ENCODE measurements around the gene TRABD.

The TRABD gene

GRCh38 chr22:50140615-50141014, 45.1 kb upstream of the TRABD start:
- Histone ChIP-seq H3K4me1 (peaks cover 0 to 4% (median 0%) of the 10 kb centered on the region in 4 donors), H3K27me3 (peaks cover 0 to 37% of the 10 kb centered on the region in 2 donors), H3K36me3 (no peaks in the 10 kb centered on the region), H3K4me3 (no peak overlapping the region), H3K27ac (no peak overlapping the region), H3K9me3 (no peaks in the 10 kb centered on the region)
- intact Hi-C loops (cut with DNase I; ENCODE audit: low total_unique reads): no loop called here
- DNase-seq: peak in 1 of 2 donors; percentile 4
- TF ChIP-seq, protein P1, sequence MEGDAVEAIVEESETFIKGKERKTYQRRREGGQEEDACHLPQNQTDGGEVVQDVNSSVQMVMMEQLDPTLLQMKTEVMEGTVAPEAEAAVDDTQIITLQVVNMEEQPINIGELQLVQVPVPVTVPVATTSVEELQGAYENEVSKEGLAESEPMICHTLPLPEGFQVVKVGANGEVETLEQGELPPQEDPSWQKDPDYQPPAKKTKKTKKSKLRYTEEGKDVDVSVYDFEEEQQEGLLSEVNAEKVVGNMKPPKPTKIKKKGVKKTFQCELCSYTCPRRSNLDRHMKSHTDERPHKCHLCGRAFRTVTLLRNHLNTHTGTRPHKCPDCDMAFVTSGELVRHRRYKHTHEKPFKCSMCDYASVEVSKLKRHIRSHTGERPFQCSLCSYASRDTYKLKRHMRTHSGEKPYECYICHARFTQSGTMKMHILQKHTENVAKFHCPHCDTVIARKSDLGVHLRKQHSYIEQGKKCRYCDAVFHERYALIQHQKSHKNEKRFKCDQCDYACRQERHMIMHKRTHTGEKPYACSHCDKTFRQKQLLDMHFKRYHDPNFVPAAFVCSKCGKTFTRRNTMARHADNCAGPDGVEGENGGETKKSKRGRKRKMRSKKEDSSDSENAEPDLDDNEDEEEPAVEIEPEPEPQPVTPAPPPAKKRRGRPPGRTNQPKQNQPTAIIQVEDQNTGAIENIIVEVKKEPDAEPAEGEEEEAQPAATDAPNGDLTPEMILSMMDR (IDR thresholded peaks at IDR 0.05): no peak

- Histone ChIP-seq H3K4me1 (peaks cover 0 to 3% (median under 1%) of the 10 kb centered on the region in 4 donors), H3K27me3 (peaks cover 0 to 45% of the 10 kb centered on the region in 2 donors), H3K27ac (no peak overlapping the region), H3K9me3 (no peaks in the 10 kb centered on the region), H3K36me3 (no peaks in the 10 kb centered on the region), H3K4me3 (no peak overlapping the region)
- TF ChIP-seq, protein P1 (IDR thresholded peaks at IDR 0.05): no peak
- intact Hi-C loops (cut with DNase I; ENCODE audit: low total_unique reads): no loop called here
- peak in 1 of 2 donors; percentile 33 for DNase-seq
These were observed 44.3 kb upstream of the TRABD start for GRCh38 chr22:50141462-50141861.

- H3K36me3 ChIP-seq: no peaks in the 10 kb centered on the region
- H3K4me3 ChIP-seq: no peak overlapping the region
- intact Hi-C loops (cut with DNase I; ENCODE audit: low total_unique reads): no loop called here
- no peak for DNase-seq
- H3K4me1 ChIP-seq: peaks cover 0 to 5% (median 0%) of the 10 kb centered on the region in 4 donors
- TF ChIP-seq, protein P1 (IDR thresholded peaks at IDR 0.05): no peak
- H3K9me3 ChIP-seq: no peaks in the 10 kb centered on the region
- H3K27ac ChIP-seq: no peak overlapping the region
- peaks cover 0 to 48% of the 10 kb centered on the region in 2 donors for H3K27me3 ChIP-seq
These were observed 43.8 kb upstream of the TRABD start for GRCh38 chr22:50141891-50142363.

GRCh38 chr22:50143096-50143495, 42.6 kb upstream of the TRABD start:
- H3K36me3 ChIP-seq: no peaks in the 10 kb centered on the region
- intact Hi-C loops (cut with DNase I; ENCODE audit: low total_unique reads): no loop called here
- peaks cover 0 to 48% of the 10 kb centered on the region in 2 donors for H3K27me3 ChIP-seq
- H3K27ac ChIP-seq: no peak overlapping the region
- peak in 1 of 2 donors; percentile 9 for DNase-seq
- TF ChIP-seq, protein P1 (IDR thresholded peaks at IDR 0.05): no peak
- peaks cover 0 to 6% (median 0%) of the 10 kb centered on the region in 4 donors for H3K4me1 ChIP-seq
- H3K9me3 ChIP-seq: no peaks in the 10 kb centered on the region
- no peak overlapping the region for H3K4me3 ChIP-seq

GRCh38 chr22:50144005-50144614, 41.6 kb upstream of the TRABD start:
- intact Hi-C loops (cut with DNase I; ENCODE audit: low total_unique reads): no loop called here
- DNase-seq: no peak
- H3K27ac ChIP-seq: no peak overlapping the region
- TF ChIP-seq, protein P1 (IDR thresholded peaks at IDR 0.05): no peak
- no peaks in the 10 kb centered on the region for H3K9me3 ChIP-seq
- no peaks in the 10 kb centered on the region for H3K36me3 ChIP-seq
- H3K27me3 ChIP-seq: peaks cover 0 to 48% of the 10 kb centered on the region in 2 donors
- no peak overlapping the region for H3K4me3 ChIP-seq
- H3K4me1 ChIP-seq: peaks cover 0 to 6% (median 0%) of the 10 kb centered on the region in 4 donors
